Skeletal muscle satellite cell (primary cell): Measurements from ENCODE around the gene SRPK3.

ENCODE experiments used
- H3K27me3 ChIP-seq: 2 replicates; pipeline ENCODE4 v1.7.0; 2013; ENCODE audit warnings: low read length; ENCODE audit not compliant: control insufficient read depth, insufficient read depth
- H3K36me3 ChIP-seq: 2 replicates; pipeline ENCODE4 v1.7.0; 2013; ENCODE audit warnings: mild to moderate bottlenecking, control low read depth, low read length; ENCODE audit not compliant: insufficient read depth
- H3K4me1 ChIP-seq: 2 replicates; pipeline ENCODE4 v1.7.0; 2013; ENCODE audit warnings: low read length; ENCODE audit not compliant: control insufficient read depth, insufficient read depth
- H3K4me2 ChIP-seq: 2 replicates; pipeline ENCODE4 v1.7.0; 2013; ENCODE audit warnings: mild to moderate bottlenecking, low read length
- H3K4me3 ChIP-seq: 2 replicates; pipeline ENCODE4 v1.7.0; 2013; ENCODE audit warnings: low read length
- H3K9ac ChIP-seq: 2 replicates; pipeline ENCODE4 v1.7.0; 2013; ENCODE audit warnings: mild to moderate bottlenecking, low read depth, low read length, moderate library complexity
- H3K9me3 ChIP-seq: replicated peaks from 2 replicates; pipeline ENCODE4 v1.7.0; 2013; ENCODE audit warnings: mild to moderate bottlenecking, control low read depth, low read length

Gene SRPK3

DNA sequence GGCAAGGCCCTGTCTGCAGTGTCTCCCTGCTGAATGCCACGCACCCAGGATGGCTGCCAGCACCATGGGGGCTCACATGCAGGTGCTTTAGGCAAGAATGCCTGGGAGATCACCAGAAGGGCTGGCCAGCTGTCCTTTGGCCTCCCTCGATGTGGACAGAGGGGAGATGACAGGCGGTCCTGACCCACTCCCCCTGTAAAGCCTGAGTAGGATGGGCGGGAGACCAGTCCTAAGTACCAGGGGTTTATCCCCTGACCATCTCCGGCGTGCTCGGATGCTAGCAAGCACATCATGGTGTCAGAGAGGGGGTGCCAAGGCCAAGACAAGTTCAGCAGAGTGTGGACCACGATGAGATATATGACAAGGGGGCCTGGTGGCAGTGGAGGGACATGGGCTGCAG is 44.2 kb downstream of the SRPK3 start:
- Histone ChIP-seq H3K4me2 (no peak overlapping the region), H3K36me3 (no peaks in the 10 kb centered on the region), H3K4me1 (no peaks in the 10 kb centered on the region), H3K9ac (no peak overlapping the region), H3K27me3 (peaks cover 22% of the 10 kb centered on the region), H3K4me3 (no peak overlapping the region), H3K9me3 (no peaks in the 10 kb centered on the region)

DNA sequence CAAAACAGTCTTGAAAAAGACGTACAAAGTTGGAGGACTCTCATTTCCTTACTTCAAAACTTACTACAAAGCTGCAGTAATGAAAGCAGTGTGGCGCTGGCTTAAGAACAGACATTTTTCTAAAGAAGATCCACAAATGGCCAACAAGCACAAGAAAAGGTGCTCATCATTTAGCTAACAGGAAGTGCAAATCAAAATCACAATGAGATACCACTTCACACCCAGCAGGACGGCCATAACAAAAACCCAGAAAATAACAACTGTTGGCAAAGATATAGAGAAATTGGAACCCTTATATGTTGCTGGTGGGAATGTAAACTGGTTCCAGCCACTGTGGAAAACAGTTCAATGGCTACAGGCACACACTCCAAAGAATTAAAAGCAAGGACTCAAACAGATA is 46.2 kb downstream of the SRPK3 start:
- Histone ChIP-seq H3K27me3 (peaks cover 29% of the 10 kb centered on the region), H3K36me3 (no peaks in the 10 kb centered on the region), H3K4me1 (no peaks in the 10 kb centered on the region), H3K4me3 (no peak overlapping the region), H3K9ac (no peak overlapping the region), H3K9me3 (no peaks in the 10 kb centered on the region), H3K4me2 (no peak overlapping the region)

DNA sequence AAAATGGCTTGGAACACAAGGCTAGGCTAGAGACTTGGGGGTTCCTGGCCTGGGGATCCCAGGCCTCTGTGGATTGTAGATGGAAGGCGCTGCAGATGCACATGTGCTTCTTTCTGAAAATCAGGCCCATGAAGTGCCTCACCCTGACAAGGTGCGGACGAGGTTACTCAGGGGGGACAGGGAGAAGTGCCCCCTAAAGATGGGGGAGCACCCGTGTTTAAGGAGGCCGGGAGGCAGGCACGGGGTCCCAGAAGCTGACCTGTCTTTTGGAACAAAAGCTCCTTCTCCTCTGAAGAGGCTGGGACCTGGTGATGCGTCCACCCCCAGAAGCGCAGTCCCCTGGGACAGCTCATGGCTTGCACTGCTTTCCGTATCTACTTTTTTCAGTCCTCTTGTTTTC is 47.1 kb downstream of the SRPK3 start:
- Histone ChIP-seq H3K36me3 (no peaks in the 10 kb centered on the region), H3K4me2 (no peak overlapping the region), H3K9me3 (no peaks in the 10 kb centered on the region), H3K4me1 (no peaks in the 10 kb centered on the region), H3K9ac (no peak overlapping the region), H3K27me3 (peaks cover 32% of the 10 kb centered on the region), H3K4me3 (no peak overlapping the region)

DNA sequence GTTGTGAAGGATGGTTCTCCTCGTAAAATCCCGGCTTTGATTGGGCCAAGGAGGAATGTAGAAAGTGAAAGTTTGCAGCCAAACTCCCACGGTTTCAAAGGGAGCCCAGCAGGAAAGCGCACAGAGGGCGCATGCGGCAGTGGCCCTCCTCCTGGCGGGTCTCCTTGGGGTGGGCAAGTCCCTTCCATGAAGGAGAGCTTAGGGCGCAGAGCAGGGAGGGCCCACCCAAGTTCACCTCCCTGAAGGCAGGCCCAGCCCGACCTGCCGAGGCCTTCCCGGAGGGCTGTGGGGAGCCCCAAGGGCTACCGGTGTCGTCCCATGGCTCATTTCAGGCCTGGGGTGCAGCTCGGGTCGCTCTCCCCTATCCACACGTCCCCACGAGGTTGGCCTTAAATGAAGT is 47.5 kb downstream of the SRPK3 start:
- no peak overlapping the region for H3K9ac ChIP-seq
- H3K9me3 ChIP-seq: no peaks in the 10 kb centered on the region
- no peaks in the 10 kb centered on the region for H3K36me3 ChIP-seq
- no peaks in the 10 kb centered on the region for H3K4me1 ChIP-seq
- H3K27me3 ChIP-seq: peaks cover 34% of the 10 kb centered on the region
- H3K4me2 ChIP-seq: no peak overlapping the region
- no peak overlapping the region for H3K4me3 ChIP-seq

DNA sequence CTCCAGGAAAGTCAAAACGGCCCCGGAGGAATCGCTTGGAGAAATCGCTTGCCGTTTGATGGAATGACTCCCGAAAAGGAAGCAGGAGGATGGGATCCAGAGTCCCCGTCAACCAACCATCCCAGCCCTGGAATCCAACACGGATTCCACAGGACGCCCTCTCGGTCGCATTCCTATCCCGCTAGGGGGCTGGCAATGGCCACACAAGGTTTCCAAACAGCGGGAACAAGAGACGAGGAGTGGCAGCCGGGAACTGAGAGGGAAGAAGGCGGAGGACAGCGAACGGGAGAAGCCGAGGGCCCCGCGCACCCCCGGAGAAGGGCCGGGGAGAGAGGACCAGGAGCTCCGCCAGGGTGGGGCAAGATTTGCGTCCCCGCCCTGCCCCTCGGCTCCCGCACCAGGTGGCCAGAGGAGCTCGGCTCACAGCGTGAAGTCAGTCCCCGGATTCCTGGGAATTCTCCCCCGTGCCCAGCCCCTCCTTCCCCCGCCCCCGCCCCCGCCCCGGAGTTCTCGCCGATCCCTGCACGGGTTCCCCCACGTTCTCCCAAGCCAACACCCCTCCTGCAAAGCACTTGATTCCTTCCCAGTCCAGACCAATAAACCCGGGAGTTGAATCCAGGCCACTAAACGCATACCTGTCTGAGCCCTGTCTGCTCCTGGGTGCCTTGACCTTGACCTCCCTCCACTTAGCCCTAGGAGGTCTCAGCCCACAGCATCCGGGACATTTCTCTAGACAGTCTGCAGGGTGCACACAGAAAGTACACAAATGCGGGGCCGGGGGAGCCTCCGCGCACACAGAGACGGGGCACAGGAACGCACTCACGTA is 48.1 kb downstream of the SRPK3 start:
- H3K4me3 ChIP-seq: no peak overlapping the region
- peaks cover 34% of the 10 kb centered on the region for H3K27me3 ChIP-seq
- no peaks in the 10 kb centered on the region for H3K9me3 ChIP-seq
- no peaks in the 10 kb centered on the region for H3K4me1 ChIP-seq
- H3K4me2 ChIP-seq: peak overlapping the region; percentile 37
- no peak overlapping the region for H3K9ac ChIP-seq
- no peaks in the 10 kb centered on the region for H3K36me3 ChIP-seq

DNA sequence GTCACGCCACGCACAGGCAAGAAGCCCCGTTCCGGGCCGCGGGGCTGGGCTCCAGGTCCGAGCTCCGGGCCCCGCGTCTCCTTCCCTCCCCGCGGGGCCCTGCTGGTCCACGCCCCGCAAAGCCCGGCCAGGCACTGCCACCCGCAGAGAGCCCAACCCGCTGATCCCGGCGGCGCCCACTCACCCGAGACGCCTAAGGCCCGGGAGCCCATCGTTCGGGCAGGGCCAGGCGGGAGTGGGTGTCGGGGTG is 48.6 kb downstream of the SRPK3 start:
- no peak overlapping the region for H3K9ac ChIP-seq
- no peak overlapping the region for H3K4me3 ChIP-seq
- H3K27me3 ChIP-seq: peaks cover 36% of the 10 kb centered on the region
- H3K4me1 ChIP-seq: no peaks in the 10 kb centered on the region
- H3K9me3 ChIP-seq: no peaks in the 10 kb centered on the region
- no peaks in the 10 kb centered on the region for H3K36me3 ChIP-seq
- H3K4me2 ChIP-seq: peak overlapping the region; percentile 37

DNA sequence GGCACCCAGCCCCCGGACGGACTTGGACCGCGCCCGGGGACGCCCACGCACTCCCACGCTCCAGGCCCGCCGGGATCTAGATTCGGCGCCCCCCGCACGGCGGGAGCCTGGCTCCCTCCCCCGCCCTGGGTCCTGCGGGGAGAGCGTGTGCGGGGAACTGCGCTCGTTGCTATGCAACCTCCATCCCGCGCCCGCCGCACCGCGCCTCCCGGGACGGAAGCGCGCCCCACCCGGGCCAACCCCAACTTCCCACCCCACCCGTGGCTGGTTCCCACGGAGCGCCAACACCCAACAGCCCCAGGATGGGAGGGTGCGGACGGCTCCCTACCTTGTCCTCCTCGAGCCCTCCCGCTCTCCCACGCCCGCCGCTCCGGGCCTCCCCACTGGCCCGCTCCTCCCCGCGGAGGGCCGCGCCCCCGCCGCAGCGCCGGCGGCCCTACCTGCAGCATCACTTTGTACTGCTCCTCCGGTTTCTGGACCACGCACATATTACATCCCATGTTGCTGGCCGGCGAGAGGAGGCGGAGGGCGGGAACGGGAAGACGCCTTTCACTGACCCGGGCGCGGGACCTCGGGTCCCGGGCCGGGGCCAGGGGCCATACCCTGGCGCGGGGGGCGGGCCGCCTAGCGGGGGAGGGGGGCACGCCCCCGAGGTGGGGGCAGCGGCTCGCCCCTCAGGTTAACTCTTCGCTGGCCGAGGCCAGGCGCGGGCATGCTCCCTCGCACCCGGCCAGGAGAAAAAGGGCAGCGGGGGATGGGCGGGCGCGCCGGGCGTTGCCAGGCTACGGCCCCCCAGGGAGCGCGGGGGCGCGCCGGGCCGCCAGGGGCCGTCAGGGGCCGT is 49.2 kb downstream of the SRPK3 start, which contains the start of gene PDZD4:
PDZD4 (minus strand) TSS at position 746 of the 841 bp plus-strand sequence; CDS start at position 500, 246 bp downstream.
- Histone ChIP-seq H3K9ac (no peak within 1 kb of the TSS), H3K36me3 (no peaks in the 10 kb centered on the region), H3K4me1 (no peaks in the 10 kb centered on the region), H3K9me3 (no peaks in the 10 kb centered on the region), H3K4me2 (peak within 1 kb of the TSS; percentile 37), H3K4me3 (no peak within 1 kb of the TSS), H3K27me3 (peaks cover 40% of the 10 kb centered on the region)

DNA sequence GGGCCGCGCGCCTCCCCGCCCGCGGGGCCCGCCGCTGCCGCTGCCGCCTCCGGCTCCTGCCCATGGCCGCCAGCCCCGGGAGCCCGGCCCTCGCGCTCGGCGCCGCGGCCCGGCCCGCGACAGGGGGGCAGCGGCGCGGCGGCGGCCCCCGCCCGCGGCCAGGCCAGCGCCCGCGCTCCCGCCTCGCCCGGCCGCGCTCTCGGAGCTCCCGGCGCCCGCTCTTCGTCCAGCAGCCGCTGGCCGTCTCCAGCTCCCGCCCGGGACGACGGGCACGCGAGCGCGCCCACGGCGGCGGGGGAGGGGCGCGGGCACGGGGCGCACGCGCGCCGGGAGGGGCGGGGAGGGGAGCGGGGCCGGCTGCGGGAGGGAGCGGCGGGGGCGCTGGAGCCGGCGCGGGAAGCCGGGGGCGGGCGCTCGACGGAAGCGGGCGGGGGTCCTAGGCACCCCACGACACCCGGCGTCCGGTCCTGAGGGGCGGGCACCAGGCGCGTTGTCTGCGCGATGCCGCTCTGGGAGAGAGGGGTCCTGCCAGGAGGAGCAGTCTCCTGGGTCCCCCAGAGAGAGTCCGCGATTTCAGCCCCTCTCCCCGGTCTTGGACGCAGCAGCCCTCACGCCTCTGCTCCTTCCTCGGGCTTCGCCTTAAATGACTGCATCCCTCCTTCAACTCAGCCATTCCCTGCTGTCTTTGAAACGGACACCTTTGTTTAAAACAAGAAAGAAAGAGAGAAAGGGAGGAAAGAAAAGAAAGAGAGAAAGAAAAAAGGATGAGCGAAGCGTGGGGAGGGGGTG is 50.0 kb downstream of the SRPK3 start:
- Histone ChIP-seq H3K27me3 (peaks cover 36% of the 10 kb centered on the region), H3K9ac (no peak overlapping the region), H3K4me2 (no peak overlapping the region), H3K4me1 (no peaks in the 10 kb centered on the region), H3K9me3 (no peaks in the 10 kb centered on the region), H3K4me3 (no peak overlapping the region), H3K36me3 (no peaks in the 10 kb centered on the region)

DNA sequence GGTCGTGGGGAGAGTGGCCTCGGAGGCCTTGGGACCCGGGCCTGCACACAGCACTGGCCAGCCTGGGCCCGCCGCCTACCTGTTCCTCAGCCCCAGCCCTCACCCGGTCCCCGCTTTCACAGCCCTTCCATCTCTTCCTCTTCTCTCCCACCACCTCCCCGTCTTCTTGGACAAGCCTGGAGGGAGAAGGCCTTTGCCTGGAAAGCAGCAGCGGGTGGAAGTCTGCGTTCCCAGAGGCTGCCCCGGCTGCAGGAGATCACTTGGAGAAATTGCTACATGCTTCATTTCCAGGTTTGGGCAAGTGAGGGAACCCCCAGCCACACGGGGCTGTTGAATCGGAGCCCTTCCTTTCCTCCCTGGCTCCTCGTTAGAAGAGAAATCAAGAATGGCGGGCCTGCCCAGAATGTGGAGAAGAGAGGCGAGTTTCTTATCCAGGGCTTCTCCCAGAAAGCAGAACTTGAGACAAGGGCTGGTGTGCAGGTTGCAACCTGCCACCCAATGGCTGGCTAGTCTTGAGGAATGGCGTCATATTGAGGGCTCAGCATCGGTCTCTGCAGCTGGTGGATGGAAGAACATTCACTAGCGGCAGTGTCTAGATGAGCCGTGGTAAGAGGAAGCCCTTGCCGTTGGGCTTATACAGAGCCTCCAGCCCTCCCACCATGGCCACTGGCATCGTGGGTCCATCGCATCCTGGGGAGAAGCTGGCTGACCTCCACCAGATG is 50.7 kb downstream of the SRPK3 start:
- Histone ChIP-seq H3K4me2 (no peak overlapping the region), H3K4me1 (no peaks in the 10 kb centered on the region), H3K27me3 (peaks cover 36% of the 10 kb centered on the region), H3K9me3 (no peaks in the 10 kb centered on the region), H3K36me3 (no peaks in the 10 kb centered on the region), H3K9ac (no peak overlapping the region), H3K4me3 (no peak overlapping the region)

DNA sequence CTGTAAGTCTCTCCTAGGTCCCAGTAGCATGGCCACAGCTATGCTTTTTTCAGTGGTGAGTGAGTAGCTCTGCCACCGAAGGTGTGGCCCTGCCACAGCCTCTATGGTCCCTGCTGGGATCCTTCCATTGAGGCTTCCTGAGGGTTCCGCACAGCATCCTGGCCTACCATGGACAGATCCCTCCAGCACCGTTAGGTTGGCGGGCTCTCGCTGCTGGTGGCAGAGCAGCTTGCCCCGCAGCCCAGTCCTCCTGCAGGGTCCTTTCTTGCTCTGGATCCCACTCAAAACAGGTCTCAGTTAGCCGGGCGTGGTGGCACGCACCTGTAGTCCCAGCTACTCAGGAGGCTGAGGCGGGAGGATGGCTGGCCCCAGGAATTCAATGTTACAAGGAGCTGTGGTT is 51.9 kb downstream of the SRPK3 start:
- Histone ChIP-seq H3K9ac (no peak overlapping the region), H3K4me3 (no peak overlapping the region), H3K4me1 (no peaks in the 10 kb centered on the region), H3K9me3 (no peaks in the 10 kb centered on the region), H3K36me3 (no peaks in the 10 kb centered on the region), H3K4me2 (no peak overlapping the region), H3K27me3 (peaks cover 38% of the 10 kb centered on the region)
